T1000 (cell line): Measurements from ENCODE around the gene COMMD7.
"Not testable (repeated sequence)": the region's sequence is repeated elsewhere in the genome, so short reads cannot be mapped to it uniquely, and the experiment has no call there.

ENCODE experiments used
- DNase-seq: peaks from one replicate; lab custom pipeline; 2025; ENCODE audit warnings: mixed read lengths; lab: John Stamatoyannopoulos, UW

Gene COMMD7

DNA sequence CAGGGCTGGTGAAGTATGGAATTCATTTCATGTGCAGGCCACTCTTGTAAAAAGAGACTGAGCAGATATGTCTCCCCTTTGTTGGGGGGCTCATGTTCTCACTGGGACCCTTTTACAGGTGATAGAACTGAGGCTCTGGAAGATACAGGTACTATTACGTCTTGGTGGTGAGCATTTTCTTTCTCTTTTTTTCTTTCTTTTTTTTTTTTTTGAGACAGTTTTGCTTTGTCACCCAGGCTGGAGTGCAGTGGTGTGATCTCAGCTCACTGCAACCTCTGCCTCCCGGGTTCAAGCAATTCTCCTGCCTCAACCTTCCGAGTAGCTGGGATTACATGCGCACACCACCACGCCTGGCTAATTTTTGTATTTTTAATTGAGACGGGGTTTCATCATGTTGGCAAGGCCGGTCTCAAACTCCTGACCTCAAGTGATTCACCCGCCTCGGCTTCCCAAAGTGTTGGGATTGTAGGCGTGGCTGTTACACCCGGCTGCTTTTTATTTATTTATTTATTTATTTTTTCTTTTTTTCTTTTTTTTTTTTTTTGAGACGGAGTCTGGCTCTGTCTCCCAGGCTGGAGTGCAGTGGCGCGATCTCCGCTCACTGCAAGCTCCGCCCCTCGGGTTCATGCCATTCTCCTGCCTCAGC is 22.1 kb upstream of the COMMD7 start:
- not testable (repeated sequence) for DNase-seq

DNA sequence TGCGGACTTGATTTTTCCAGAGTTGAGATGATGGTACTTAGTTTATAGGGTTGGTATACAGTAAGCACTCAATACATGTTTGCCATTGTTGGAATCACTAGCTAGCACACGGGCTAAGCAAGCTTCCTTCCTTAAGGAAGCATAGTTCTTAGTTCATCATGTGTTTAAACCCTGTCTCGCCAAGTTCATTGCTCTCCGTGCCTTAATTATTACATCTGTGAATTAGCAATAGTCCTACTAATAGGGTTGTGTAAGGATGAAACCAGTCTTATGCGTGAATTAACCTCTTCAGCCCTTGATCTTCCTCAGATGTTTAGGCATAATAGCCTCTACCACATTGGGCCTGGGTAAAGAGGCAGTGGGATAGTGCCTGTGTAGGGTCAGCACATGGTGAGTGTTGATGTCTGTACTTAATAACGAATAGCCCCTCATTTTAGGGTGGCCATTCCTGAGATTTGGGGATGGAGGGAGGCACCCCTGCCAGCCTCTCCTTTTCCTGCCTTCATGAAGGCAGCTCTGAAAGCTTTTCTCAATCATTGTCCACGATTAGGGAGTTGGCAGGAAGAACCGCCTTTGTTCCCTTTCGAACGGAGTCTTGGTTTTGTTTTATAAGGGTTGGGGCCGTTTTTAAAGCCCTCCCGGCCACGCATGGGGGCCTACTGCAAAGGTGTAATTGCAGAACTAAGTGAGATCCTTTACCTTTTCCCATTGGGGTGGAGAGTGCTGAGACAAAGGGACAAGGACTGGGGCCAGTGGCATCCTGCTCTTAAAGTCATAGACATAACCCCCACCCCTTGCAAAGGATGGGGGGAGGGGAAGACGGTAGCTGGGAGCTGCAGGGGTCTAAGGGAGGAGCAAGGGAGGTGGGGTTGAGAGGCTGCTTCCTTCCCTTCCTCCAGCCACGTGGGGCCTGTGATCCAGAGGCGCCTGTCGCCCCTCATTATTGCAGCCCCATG is 21.0 kb upstream of the COMMD7 start:
- DNase-seq: no peak

DNA sequence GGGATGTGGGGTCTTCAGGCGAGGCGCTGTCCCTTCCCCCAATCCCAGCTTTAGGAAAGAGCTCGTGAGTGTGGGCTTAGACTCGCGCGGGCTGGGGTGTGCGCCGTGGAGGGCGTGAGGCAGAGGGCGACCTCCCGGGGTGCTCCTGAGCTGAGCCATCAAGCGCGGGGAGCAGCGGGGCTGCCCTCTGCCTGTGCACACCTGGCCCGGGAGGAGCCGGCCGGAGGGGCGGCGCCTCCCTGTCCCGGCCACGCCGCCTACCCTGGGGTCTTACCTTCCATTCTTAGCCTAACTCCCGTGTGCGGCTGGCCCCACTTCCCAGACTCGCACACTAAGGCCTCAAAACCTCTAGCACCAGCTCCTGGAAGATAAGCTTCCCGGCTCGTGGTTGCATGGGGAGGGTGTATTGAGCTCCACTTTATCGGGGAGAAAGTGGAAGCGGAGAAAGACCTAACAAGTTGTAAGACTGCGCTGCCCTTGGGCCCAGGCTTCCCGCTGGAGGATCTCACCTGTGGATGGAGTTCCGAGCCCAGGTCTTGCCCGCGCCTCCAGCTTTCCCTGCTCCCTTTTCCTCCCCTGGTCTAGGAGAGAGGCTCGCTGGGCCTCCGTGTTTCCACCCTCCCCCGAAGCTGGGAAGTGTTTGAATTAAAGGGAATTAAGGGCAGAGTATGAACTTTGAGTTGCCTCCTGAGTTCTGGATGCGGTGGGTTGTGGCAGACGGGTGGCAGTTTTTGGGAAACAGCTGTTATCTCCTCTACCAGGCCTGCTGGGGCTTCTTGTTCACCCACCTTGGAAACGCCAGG is 20.1 kb upstream of the COMMD7 start:
- no peak for DNase-seq

DNA sequence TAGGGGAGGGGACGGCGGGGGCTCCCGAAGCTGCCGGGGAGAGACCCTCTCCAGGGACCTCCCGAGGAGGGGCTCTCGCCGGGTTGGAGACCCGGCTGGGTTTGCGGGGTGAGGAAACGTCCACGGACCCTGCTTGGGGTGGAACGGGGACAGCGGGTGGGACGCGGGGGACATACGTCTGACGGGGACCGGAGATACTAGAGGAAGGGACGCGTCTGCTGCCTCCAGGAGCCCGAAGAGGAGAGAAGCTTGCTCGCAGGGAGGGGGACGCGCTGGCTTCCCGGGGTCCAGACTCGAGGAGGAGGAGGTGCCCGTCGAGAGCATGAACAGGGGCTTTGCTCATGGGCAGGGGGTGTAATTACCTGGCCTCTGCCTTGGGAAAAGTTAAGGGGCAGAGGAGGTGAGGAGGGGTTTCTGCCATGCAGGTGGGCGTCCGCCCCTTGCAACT is 19.5 kb upstream of the COMMD7 start:
- DNase-seq: no peak

DNA sequence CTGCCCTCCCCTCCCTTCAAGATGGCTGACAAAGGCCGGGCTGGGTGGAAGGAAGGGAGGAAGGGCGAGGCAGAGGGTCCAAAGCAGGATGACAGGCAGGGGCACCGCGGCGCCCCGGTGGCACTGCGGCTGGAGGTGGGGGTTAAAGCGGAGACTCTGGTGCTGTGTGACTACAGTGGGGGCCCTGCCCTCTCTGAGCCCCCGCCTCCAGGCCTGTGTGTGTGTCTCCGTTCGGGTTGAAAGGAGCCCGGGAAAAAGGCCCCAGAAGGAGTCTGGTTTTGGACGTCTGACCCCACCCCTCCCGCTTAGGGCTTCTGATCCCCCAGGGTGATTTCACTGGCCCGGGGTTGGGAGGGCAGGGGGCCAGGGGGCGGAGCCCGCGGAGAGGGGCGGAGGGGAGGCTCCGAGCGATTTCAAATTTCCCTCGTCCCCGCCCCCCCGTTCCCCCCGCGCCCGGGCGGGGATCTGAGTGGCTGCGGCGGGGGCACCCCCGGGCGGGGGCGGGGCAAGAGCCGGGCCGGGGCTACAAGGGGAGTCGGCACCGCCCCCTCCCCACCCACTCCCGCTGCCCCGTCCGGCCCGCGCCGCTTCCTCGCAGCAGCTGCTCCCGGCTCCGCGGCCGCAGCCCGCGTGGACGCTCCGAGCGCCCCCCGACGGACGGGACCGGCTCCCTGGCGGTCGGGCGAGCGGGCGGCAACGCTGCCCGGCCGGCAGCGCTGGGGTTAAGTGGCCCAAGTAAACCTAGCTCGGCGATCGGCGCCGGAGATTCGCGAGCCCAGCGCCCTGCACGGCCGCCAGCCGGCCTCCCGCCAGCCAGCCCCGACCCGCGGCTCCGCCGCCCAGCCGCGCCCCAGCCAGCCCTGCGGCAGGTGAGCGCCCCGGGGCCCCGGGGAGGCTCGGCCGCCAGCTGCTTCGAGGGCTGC is 18.8 kb upstream of the COMMD7 start, which contains the start of gene DNMT3B:
Gene DNMT3B (plus strand): TSS at position 555 of the 923 bp plus-strand sequence. CDS start 17,939 bp downstream, outside the sequence.
- DNase-seq: peak; percentile 54

DNA sequence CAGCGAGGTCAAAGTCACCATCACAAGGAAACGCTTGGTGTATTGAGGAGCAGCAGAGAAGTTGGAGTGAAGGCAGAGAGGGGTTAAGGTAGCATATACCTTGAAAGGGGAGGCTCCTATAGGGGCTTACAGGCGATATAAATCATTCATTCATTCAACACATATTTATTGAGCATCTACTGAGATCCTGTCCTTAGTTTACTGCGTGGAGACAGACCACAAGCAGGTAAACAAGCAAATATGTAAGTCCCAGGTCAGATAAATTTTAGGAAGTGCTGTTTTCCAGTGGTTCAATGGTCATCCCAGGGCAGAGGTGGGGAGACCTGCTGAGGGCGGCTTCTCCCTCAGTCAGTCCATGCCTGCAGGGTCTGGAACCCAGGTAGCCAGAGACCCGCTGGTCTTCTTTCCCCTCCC is 18.2 kb upstream of the COMMD7 start:
- no peak for DNase-seq

DNA sequence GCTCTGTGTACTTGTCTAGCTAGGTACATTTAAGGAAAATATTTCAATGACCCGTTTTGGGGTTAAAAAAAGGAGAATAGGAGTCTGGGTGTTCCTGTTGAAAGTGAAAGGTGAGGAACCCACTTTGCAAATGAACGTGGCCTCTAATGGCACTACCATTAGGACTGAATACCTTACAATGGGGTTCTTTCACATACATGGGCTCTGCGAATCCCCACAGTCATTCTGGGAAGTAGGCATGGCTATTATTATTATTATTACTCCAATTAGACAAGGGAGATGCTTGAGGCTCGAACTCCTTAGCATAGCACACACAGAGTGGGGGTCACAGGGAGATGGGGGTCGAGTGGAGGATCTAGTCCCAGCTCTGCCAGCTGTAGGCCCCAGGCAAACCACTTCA is 12.9 kb upstream of the COMMD7 start:
- DNase-seq: no peak

DNA sequence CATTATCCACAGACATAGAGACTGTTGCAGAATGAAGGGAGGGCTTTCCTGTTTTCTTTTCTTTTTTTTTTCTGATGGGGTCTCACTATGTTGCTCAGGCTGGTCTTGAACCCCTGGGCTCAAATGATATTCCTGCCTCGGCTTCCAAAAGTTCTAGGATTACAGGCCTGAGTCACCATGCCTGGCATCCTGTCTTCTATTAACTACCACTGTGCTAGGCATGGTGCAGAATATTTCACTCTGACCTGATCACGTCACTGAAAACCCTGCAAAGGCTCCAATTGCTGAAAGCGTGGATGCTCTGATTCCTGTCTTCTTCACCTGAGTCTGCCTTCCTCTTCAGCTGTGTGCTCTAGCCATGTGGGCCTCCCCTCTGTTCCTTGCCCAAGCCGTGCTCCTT is 10.5 kb upstream of the COMMD7 start:
- no peak for DNase-seq

DNA sequence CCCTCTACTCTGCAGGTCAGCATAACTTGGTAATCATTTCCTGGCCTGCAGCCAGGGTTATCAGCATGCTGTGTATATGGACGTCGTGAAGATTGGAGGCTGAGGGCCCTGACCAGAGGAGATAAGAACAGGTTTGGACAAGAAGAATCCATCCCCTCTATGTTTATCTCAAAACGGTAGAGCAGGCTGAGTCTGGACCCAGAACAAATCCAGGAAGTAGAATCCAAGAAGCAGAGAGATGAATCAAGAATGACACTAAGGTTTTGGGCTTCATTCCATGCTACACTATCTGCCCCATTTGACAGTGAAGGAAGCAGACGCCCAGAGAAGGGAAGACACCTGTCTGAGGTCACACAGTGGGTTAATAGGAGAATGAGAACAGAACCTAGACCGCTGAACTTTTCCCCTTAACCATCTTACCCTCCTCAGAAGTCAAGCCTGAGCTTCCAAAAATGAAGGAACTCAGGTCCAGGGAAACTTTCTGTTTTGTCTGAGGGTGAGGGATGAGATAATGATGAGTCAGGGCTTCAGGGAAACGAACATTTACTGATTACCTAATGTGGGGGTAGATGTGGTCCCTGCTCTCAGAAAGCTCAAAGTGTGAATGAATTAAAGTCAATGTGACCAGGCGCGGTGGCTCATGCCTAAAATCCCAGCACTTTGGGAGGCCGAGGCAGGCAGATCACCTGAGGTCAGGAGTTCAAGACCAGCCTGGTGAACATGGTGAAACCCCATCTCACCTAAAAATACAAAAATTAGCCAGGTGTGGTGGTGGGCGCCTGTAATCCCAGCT is 9.4 kb upstream of the COMMD7 start:
- no peak for DNase-seq

DNA sequence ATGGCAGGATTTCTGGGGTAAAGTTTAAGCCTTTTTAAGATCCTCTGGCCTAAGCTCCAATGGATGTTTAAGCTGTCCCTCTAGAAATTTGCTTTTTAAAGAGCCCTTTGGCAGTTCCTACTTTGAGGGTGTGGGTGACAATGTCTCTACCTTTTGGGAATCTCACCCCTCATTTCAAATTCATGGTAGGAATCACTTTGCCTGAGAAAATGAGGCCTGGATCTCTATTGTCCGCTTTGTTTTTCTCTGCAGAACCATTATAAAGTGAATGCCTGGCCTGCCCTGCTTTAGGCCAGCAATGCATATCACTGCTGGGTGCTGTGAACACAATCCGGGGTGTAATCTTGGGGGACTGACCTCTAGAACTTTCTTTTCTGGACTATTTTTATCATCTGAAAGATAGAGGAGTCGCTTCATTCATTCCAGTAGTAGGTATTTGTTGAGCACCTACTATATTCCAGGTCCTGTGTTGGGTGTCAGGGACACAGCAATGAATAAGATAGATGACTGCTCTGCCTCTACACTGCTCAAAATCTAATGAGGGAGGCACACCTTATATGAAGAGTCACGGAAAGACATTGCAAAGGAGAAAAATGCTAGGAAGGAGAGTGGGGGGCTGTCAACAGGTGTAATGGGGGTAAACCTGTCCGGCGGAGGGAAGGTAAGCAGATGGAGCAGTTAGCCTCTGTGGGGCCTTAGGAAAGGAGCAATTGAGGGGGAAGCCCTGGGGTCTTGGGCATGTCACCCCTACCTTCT is 8.6 kb upstream of the COMMD7 start:
- no peak for DNase-seq

DNA sequence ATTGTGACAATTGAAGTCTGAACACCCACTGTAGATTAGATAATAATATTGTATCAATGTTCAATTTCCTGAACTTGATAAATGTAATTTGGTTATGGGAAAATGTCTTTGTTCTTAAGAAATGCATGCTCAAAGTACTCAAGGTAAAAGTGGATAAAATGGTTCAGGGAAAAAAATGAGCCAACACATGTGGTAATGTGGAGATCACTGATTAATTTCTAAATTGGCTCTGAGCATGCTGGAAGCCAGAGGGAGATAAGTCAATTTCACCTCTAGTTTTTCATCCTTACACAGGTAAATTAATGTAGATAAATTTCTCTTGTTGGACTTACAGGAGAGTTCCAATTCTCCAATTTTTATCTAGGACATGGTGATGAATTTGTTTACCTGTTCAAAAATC is 8.0 kb upstream of the COMMD7 start:
- no peak for DNase-seq

DNA sequence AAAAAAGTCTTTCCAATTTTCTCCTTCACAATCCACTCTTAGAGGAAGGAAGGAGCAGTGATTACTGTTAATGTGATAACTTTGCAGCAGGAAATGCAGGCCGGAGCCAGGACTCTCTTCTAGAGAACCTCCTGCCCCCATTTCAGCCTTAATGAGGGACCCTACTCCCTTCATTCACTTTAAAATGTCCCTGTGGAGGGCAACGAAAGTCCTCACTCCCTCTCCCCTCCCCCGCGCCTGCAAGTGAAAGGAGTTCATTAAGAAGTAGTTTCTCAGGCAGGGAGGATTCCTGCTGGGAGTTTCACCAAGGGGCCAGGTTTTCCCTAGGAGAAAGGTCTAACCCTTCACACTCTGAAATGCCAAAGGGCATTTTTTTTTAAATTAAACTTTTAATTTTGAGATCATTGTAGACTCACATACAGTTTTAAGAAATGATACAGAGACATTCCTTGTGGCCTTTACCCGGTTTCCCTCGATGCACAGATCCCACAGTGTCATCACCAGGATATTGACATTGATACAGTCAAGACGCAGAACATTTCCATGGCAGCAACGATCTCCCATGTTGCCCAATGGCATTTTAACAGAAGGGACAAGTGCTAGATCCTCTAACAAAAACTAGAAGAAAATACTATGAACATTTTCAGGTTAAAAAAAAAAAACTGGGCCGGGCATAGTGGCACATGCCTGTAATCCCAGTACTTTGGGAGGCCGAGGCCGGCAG is 6.8 kb upstream of the COMMD7 start:
- DNase-seq: no peak

DNA sequence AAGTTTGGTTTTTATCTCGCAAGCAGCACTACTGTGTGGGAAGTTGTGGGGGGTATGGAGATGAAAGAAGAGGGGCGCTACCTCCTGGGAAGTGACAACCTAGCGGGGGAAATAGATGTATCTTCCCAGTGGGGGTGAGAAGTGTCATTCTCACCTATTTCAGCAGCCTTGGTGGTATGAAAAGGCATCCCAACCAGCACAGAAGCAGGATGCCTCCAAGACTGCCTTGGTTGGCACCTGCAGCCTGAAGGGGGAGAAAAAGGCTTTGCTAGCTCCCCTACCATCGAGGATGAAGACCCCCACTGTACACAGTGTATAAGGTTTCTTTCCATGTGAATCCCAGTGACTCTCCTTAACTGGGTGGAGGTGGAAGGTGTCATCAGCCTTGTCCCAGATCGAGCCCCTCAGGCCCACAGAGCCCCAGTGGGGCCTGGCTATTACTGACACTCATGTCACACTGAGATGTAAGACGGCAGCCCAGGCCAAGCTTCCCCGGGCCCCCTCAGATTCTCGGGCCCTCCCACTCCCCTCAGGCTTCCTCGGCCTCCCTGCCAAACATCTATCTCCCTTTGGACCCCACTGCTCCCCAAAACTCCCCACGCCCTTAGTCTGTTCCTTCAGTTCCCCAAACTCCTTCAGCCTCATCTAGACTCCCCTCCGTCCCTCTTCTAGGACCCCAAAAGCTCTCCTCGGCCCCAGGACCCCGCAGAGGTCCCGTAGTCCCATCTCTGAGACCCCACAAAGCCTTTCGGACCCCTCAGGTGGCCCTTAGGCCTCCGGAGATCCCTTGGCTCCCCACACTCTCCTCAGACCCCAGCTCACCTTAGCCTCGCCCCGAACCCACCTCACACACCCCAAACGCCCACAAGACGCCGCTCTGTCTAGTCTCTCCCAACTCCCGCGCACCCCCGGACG is 688 bp downstream of the COMMD7 start:
- no peak for DNase-seq

DNA sequence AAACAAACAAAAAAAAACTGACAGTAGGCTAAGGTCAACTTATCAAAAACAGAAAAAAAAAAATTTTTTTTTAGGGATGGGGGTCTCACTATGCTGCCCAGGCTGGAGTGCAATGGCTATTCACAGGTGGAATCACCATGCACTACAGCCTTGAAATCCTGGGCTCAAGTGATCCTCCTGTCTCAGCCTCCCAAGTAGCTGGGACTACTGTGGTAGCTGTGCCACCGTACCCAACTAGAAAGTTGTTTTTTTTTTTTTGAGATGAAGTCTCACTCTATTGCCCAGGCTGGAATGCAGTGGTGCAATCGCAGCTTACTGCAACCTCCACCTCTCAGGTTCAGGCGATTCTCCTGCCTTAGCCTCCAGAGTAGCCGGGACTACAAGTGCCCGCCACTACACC is 2.1 kb downstream of the COMMD7 start:
- DNase-seq: no peak

DNA sequence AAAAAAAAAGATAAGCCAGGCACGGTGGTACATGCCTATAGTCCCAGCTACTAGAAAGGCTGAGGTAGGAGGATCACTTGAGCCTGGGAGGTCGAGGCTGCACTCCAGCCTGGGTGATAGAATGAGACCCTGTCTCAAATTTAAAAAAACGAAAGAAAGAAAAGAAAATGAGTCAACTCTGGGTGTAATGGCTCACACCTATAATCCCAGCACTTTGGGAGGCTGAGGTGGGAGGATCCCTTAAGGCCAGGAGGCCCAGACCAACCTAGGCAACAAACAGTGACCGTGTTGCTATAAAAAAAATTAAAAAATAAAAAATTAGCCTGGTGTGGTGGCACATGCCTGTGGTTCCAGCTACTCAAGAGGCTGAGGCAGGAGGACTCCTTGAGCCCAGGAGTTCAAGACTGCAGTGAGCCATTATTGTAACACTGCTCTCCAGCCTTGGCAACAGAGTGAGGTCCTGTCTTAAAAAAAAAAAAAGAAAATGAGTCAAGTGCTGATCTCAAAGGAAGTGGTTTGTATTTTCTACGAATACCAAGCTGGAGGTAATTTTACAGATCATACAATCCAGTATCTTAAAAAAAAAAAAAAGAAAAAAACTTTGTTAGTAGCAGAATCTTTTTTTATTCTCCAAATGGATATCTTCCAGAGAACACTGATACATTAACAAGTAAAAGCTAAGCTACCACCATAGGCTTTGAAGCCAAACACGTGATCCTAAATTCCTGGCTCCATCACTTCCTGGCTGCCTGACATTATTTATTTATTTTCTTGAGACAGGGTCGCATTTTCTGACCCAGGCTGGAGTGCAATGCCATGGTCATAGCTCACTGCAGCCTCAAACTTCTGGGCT is 5.7 kb downstream of the COMMD7 start:
- DNase-seq: no peak

DNA sequence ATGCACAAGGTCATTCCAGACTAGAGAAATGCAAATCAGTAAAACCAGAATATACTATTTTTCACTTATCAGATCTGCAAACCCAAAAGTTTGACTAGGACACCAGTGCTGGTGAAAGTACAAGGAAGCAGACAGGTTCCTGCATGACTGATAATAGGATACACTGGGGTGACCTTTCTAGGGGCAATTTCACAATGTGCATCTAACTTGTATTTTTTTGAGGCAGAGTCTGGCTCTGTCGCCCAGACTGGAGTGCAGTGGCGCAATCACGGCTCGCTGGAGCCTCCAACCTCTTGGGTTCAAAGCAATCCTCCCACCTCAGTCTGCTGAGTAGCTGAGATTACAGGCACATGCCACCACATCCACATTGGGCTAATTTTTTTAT is 11.4 kb downstream of the COMMD7 start:
- no peak for DNase-seq

DNA sequence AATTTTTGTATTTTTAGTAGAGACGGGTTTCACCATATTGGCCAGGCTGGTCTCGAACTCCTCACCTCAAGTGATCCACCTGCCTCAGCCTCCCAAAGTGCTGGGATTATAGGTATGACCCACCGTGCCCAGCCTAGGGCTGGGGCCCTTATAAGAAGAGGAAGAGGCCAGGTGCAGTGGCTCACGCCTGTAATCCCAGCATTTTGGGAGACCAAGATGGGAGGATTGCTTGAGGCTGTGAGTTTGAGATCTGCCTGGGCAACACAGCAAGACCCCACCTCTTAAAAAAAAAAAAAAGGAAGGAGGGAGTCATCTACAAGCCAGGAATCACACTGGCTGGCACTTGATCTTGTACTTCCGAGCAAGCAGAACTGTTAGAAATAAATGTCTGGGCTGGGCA is 13.9 kb downstream of the COMMD7 start:
- DNase-seq: not testable (repeated sequence)
